Breast epithelium (tissue), 4 donors: ENCODE results near the gene HMSD. TPM values are rescaled to one million over a fixed set of nuclear protein-coding genes. Genes with fewer than 3 reads are reported as not detected.

Source experiments
- DNase-seq, 2 donors: peaks; one replicate each; pipeline ENCODE4 v3.0.0-alpha.2; 2019; ENCODE audit warnings: low spot score in 2 of 2
- H3K27ac ChIP-seq, 2 donors: fragments of 200-600 bp; sonication (generic) in 1 of 2; one replicate each; pipeline ENCODE4 v1.5.1; 2016 to 2019; ENCODE audit warnings: mild to moderate bottlenecking in 1 of 2
- H3K27me3 ChIP-seq, 2 donors: fragments of 200-600 bp; sonication (generic) in 1 of 2; one replicate each; pipeline versions ENCODE4 v1.5.1 to v1.6.0; 2017 to 2019; ENCODE audit warnings: control low read depth in 1 of 2, mild to moderate bottlenecking in 1 of 2
- H3K36me3 ChIP-seq: fragments of 200-600 bp; one replicate; pipeline ENCODE4 v1.5.1; 2019
- H3K4me1 ChIP-seq, 2 donors: fragments of 200-600 bp; sonication (generic); one replicate each; pipeline ENCODE4 v1.5.1; 2016 to 2019; ENCODE audit warnings: control low read depth in 1 of 2
- H3K4me3 ChIP-seq, 3 donors: fragments of 200-600 bp; sonication (generic); 1 replicate in 2 of 3; 2 replicates in 1 of 3; pipeline ENCODE4 v1.5.1; 2016 to 2019; ENCODE audit warnings: mild to moderate bottlenecking in 3 of 3, moderate library complexity in 2 of 3
- H3K9me3 ChIP-seq, 2 donors: fragments of 200-600 bp; sonication (generic) in 1 of 2; one replicate each; pipeline ENCODE4 v1.5.1; 2016 to 2019; ENCODE audit warnings: control low read depth in 1 of 2
- CTCF ChIP-seq, 3 donors: fragments of 450-650 bp; IDR thresholded peaks; one replicate each; pipeline ENCODE4 v1.5.1; 2016 to 2017; ENCODE audit warnings: antibody characterized with exemption in 3 of 3, mild to moderate bottlenecking in 3 of 3, moderate library complexity in 3 of 3
- POLR2A ChIP-seq: fragments of 450-650 bp; IDR thresholded peaks from one replicate; pipeline ENCODE4 v1.6.1; 2016; ENCODE audit warnings: antibody characterized with exemption, mild to moderate bottlenecking, moderate library complexity
- POLR2AphosphoS5 ChIP-seq, 3 donors: sonication (generic); formaldehyde crosslinking; IDR thresholded peaks; one replicate each; pipeline ENCODE4 v1.6.1; 2017; ENCODE audit warnings: antibody characterized with exemption in 3 of 3
- intact Hi-C: fragments of 100-400 bp; cut with DNase I; formaldehyde crosslinking; loops from one replicate; pipeline ENCODE4 v1.15.1; 2023; ENCODE audit warnings: low total_unique reads
- total RNA-seq, 3 donors: library from RNA; depleted of rRNA; stranded (reverse); fragments of >200 nt; gene quantifications; one replicate each; pipeline ENCODE4 v1.1.0, GENCODE V29; 2016

Gene HMSD
- total RNA-seq, 3 donors from 2014 or later, result 0.29 TPM; not detected in 2

- no peaks in the 10 kb centered on the region for H3K9me3 ChIP-seq
- no peak overlapping the region for H3K27ac ChIP-seq
- no peaks in the 10 kb centered on the region for H3K36me3 ChIP-seq
- intact Hi-C loops, result no loop called here
- no peaks in the 10 kb centered on the region for H3K27me3 ChIP-seq
- TF ChIP-seq CTCF (IDR thresholded peaks at IDR 0.05) (peak in 2 of 3 donors; percentile 50 to 52), POLR2A (no peak), POLR2AphosphoS5 (IDR thresholded peaks at IDR 0.05) (no peak)
- no peak for DNase-seq
- H3K4me3 ChIP-seq, result no peak overlapping the region
- H3K4me1 ChIP-seq, result no peaks in the 10 kb centered on the region
Observed at GRCh38 chr18:63963615-63964256, 14.6 kb downstream of the HMSD start.

- no peak overlapping the region for H3K4me3 ChIP-seq
- no peaks in the 10 kb centered on the region for H3K27me3 ChIP-seq
- DNase-seq, result no peak
- no peak for TF ChIP-seq POLR2AphosphoS5 (IDR thresholded peaks at IDR 0.05)
- no peak for TF ChIP-seq POLR2A
- no peak for TF ChIP-seq CTCF (IDR thresholded peaks at IDR 0.05)
- no peak overlapping the region for H3K27ac ChIP-seq
- peaks cover 0 to 7% of the 10 kb centered on the region in 2 donors for H3K4me1 ChIP-seq
- intact Hi-C loops, result no loop called here
- H3K9me3 ChIP-seq, result no peaks in the 10 kb centered on the region
- H3K36me3 ChIP-seq, result no peaks in the 10 kb centered on the region
Observed at GRCh38 chr18:63964908-63965307, 15.8 kb downstream of the HMSD start.

GRCh38 chr18:63965716-63966330 lies 16.7 kb downstream of the HMSD start:
- no peak for TF ChIP-seq CTCF (IDR thresholded peaks at IDR 0.05)
- TF ChIP-seq POLR2A, result no peak
- no peak for TF ChIP-seq POLR2AphosphoS5 (IDR thresholded peaks at IDR 0.05)
- DNase-seq, result no peak
- intact Hi-C loops, result no loop called here
- H3K27me3 ChIP-seq, result no peaks in the 10 kb centered on the region
- H3K4me1 ChIP-seq, result peaks cover 0 to 7% of the 10 kb centered on the region in 2 donors
- no peaks in the 10 kb centered on the region for H3K36me3 ChIP-seq
- no peak overlapping the region for H3K27ac ChIP-seq
- H3K4me3 ChIP-seq, result no peak overlapping the region
- H3K9me3 ChIP-seq, result no peaks in the 10 kb centered on the region

GRCh38 chr18:63969942-63970808 lies 21.1 kb downstream of the HMSD start, which contains the start of gene SERPINB8:
TSS of gene SERPINB8 (plus strand) at chr18:63970081. CDS start at chr18:63978309, 8,228 bp downstream.
- Histone ChIP-seq H3K27ac (peak within 1 kb of the TSS; percentile 99), H3K27me3 (no peaks in the 10 kb centered on the region), H3K36me3 (no peaks in the 10 kb centered on the region), H3K9me3 (no peaks in the 10 kb centered on the region), H3K4me1 (peaks cover 0 to 7% of the 10 kb centered on the region in 2 donors), H3K4me3 (peak within 1 kb of the TSS; percentile 85 to 93 (median 88))
- intact Hi-C loops, result no loop called here
- DNase-seq, result peak; percentile 94 to 95
- TF ChIP-seq POLR2A (peak; percentile 74), POLR2AphosphoS5 (IDR thresholded peaks at IDR 0.05) (peak; percentile 73 to 92 (median 79)), CTCF (IDR thresholded peaks at IDR 0.05) (no peak)
